Body of pancreas (tissue), 4 donors: ENCODE results near the gene MRPL16.

Source experiments
- POLR2A ChIP-seq, 3 donors: fragments of 450-650 bp; IDR thresholded peaks; one replicate each; pipeline ENCODE4 v1.6.1; 2016; ENCODE audit warnings: antibody characterized with exemption in 3 of 3, mild to moderate bottlenecking in 2 of 3
- TF ChIP-seq, protein P1 (sequence below), 7 experiments: fragments of 450-650 bp in 4 of 7; fragments of 200-600 bp in 3 of 7; sonication (generic) in 3 of 7; IDR thresholded peaks; one replicate each; pipeline ENCODE4 v1.5.1; 2016 to 2019; ENCODE audit warnings: antibody characterized with exemption in 7 of 7

DNA sequence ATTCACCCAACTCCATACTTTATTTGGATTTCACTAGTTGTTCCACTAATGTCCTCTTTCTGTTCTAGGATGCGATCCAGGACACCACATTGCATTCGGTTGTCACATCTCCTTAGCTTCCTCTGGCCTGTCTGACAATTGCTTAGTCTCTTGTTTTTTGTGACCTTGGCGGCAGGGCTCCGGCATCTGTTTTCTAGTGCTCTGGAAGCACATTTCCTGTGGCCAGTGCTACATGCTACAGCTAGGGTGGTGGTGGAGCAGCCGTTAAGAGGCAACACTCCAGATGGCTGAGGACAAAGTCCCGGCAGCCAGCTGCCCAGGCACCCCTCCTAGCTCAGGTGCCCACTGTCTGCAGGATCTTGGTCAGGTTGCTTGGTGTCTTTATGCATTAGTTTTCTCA lies 48.6 kb downstream of the MRPL16 start:
- TF ChIP-seq, protein P1, sequence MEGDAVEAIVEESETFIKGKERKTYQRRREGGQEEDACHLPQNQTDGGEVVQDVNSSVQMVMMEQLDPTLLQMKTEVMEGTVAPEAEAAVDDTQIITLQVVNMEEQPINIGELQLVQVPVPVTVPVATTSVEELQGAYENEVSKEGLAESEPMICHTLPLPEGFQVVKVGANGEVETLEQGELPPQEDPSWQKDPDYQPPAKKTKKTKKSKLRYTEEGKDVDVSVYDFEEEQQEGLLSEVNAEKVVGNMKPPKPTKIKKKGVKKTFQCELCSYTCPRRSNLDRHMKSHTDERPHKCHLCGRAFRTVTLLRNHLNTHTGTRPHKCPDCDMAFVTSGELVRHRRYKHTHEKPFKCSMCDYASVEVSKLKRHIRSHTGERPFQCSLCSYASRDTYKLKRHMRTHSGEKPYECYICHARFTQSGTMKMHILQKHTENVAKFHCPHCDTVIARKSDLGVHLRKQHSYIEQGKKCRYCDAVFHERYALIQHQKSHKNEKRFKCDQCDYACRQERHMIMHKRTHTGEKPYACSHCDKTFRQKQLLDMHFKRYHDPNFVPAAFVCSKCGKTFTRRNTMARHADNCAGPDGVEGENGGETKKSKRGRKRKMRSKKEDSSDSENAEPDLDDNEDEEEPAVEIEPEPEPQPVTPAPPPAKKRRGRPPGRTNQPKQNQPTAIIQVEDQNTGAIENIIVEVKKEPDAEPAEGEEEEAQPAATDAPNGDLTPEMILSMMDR (IDR thresholded peaks at IDR 0.05): no peak
- no peak for TF ChIP-seq POLR2A (IDR thresholded peaks at IDR 0.05)
